Brain microvascular endothelial cell (primary cell): ENCODE measurements around the gene YWHAE.

Experiments
- DNase-seq: peaks from one replicate; pipeline ENCODE4 v3.0.0-alpha.2; 2020
- H3K27ac ChIP-seq: fragments of 250-450 bp; sonication (Bioruptor Pico); 2 replicates; pipeline ENCODE4 v1.5.1; 2020; ENCODE audit warnings: mild to moderate bottlenecking, moderate library complexity
- H3K27me3 ChIP-seq: fragments of 250-450 bp; sonication (Bioruptor Pico); replicated peaks from 2 replicates; pipeline ENCODE4 v1.5.1; 2020; ENCODE audit warnings: mild to moderate bottlenecking
- H3K36me3 ChIP-seq: fragments of 250-450 bp; sonication (Bioruptor Pico); replicated peaks from 2 replicates; pipeline ENCODE4 v1.5.1; 2020; ENCODE audit warnings: mild to moderate bottlenecking
- H3K4me3 ChIP-seq: 2 replicates; pipeline ENCODE4 v1.5.1; 2011; ENCODE audit warnings: low read depth, mild to moderate bottlenecking, control low read depth, low read length, moderate library complexity
- in situ Hi-C: cut with HindIII; loops from 2 replicates; pipeline ENCODE4 v1.10.0; 2017; ENCODE audit warnings: low sequenced_read_pairs, low pct_ligation_motif_present
- TF ChIP-seq, protein P1 (sequence below): IDR thresholded peaks from 2 replicates; pipeline ENCODE4 v1.5.1; 2011; ENCODE audit warnings: low read depth, mild to moderate bottlenecking, moderate library complexity, low read length, control low read depth, inconsistent platforms; ENCODE audit errors: missing control alignments

Gene YWHAE

DNA sequence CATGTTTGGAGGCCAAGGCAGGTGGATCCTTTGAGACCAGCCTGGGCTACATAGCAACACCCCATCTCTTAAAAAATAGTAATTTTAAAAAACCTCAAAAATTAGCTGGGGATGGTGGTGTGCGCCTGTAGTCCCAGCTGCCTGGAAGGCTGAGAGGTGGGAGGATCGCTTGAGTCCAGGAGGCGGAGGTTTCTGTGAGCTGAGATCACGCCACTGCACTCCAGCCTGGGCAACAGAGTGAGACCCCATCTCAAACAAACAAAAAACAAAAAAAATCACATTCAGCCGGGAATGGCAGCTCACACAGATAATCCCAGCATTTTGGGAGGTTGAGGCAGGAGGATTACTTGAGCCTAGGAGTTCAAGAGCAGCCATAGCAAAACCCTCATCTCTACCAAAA, 16.4 kb upstream of the YWHAE start:
- in situ Hi-C loops = no loop called here

DNA sequence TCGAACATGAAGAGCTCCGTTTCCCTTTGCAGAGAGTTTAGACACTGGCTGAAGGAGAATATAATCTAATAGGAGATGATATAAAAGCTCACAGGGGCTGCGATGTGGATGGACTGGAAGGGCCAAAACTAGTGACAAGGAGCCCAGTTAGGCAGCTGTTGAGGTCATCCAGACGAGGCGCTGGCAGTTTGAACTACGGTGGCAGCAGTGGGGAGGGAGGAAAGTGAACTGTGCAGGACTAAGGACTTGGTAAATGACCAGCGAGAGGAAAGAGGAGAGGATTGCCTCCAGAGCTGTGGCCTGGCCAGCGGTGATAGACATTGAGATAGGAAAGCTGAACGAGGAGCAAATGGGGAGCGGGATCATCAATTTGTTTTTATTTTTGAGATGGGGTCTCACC, 14.6 kb upstream of the YWHAE start:
- in situ Hi-C loops = no loop called here
- Histone ChIP-seq H3K4me3 (no peak overlapping the region), H3K27me3 (no peaks in the 10 kb centered on the region), H3K36me3 (peaks cover 3% of the 10 kb centered on the region), H3K27ac (no peak overlapping the region)
- TF ChIP-seq, protein P1, sequence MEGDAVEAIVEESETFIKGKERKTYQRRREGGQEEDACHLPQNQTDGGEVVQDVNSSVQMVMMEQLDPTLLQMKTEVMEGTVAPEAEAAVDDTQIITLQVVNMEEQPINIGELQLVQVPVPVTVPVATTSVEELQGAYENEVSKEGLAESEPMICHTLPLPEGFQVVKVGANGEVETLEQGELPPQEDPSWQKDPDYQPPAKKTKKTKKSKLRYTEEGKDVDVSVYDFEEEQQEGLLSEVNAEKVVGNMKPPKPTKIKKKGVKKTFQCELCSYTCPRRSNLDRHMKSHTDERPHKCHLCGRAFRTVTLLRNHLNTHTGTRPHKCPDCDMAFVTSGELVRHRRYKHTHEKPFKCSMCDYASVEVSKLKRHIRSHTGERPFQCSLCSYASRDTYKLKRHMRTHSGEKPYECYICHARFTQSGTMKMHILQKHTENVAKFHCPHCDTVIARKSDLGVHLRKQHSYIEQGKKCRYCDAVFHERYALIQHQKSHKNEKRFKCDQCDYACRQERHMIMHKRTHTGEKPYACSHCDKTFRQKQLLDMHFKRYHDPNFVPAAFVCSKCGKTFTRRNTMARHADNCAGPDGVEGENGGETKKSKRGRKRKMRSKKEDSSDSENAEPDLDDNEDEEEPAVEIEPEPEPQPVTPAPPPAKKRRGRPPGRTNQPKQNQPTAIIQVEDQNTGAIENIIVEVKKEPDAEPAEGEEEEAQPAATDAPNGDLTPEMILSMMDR = no peak
- no peak for DNase-seq

More for the DNA sequence above, 16.4 kb upstream of the YWHAE start:
- peaks cover 15% of the 10 kb centered on the region for H3K36me3 ChIP-seq
- DNase-seq = no peak
- no peak overlapping the region for H3K4me3 ChIP-seq
- TF ChIP-seq, protein P1 = no peak
- H3K27ac ChIP-seq = no peak overlapping the region
- no peaks in the 10 kb centered on the region for H3K27me3 ChIP-seq

DNA sequence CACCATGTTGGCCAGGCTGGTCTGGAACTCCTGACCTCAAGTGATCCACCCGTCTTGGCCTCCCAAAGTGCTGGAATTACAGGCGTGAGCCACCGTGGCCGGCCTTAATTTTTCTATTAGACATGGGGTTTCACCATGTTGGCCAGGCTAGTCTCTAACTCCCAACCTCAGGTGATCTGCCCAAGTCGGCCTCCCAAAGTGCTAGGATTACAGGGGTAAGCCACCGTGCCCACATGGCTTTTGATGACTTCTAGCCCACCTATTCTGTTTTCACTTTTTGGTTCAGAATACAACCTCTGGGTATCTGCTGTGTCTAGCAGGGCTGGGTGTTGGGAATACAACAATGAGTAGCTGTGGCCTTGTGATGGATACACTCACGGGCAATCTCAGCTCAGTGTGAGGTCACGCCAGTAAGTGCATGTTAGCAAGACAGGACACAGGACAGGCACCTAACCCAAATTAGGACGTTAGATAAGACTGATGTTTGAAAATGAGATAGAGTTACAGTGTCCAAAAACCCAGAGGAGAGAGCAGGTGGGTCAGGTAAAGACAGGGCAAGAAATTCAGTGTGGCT, 14.1 kb upstream of the YWHAE start:
- TF ChIP-seq, protein P1 = no peak
- no peak for DNase-seq
- no peaks in the 10 kb centered on the region for H3K27me3 ChIP-seq
- in situ Hi-C loops = no loop called here
- no peak overlapping the region for H3K4me3 ChIP-seq
- H3K36me3 ChIP-seq = peaks cover 2% of the 10 kb centered on the region
- no peak overlapping the region for H3K27ac ChIP-seq

DNA sequence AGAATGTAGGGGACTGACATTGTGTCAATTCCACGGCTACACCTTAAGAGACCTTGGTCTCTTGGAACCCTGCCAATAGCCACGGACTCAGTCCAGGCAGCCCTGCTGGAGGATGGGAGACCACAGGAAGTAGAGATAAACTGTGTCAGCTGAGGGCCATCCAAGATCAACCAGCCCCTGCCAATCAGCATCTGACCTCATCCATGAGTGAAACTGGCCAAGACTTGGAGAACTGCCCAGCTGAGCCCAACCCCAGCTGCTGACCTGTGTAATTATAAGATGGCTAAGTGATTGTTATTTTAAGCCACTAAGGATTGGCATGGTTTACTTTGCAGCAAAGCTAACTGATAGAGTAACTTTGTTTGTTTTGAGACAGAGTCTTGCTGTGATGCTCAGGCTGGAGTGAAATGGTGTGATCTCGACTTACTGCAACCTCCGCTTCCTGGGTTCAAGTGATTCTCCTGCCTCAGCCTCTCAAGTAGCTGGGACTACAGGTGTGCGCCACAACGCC, 13.3 kb upstream of the YWHAE start:
- TF ChIP-seq, protein P1 = no peak
- no peak overlapping the region for H3K4me3 ChIP-seq
- H3K36me3 ChIP-seq = peaks cover 2% of the 10 kb centered on the region
- no peak overlapping the region for H3K27ac ChIP-seq
- in situ Hi-C loops = no loop called here
- H3K27me3 ChIP-seq = no peaks in the 10 kb centered on the region
- DNase-seq = peak; percentile 77

DNA sequence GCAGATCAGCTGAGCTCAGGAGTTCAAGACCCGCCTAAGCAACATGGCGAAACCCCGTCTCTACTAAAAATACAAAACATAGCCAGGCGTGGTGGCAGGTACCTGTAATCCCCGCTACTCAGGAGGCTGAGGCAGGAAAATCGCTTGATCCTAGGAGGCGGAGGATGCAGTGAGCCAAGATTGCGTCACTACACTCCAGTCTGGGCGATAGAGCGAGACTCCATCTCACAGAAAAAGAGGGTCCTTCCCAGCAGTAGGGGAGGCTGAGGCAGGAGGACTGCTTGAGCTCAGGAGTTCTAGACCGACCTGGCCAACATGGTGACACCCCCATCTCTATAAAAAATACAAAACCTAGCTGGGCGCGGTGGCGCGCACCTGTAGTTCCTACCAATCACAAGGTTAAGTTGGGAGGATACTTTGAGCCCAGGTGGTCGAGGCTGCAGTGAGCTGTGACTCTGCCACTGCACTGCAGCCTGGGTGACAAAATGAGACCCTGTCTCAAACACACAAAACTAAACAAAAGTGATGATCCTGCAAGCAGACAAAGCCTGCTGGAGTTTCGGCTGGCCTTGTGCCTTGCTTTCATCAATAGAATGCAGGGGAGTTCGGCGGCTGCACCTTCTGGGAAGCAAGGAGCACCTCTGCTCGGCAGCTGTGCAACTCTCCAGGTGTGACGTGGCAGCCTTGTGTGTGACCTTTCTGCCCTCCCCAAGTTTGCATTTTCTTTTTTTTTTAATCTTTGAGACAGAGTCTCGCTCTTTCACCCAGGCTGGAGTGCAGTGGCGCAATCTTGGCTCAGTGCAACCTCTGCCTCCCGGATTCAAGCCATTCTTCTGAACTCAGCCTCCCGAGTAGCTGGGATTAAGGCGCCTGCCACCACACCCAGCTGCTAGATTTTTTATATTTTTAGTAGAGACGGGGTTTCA, 12.4 kb upstream of the YWHAE start:
- TF ChIP-seq, protein P1 = no peak
- Histone ChIP-seq H3K4me3 (no peak overlapping the region), H3K27me3 (no peaks in the 10 kb centered on the region), H3K36me3 (no peaks in the 10 kb centered on the region), H3K27ac (no peak overlapping the region)
- in situ Hi-C loops = no loop called here
- no peak for DNase-seq
